Measurements from ENCODE around the gene SDHC. TPM values are rescaled to one million over a fixed set of nuclear protein-coding genes. Genes with fewer than 3 reads are reported as not detected.

The SDHC gene
- total RNA-seq, 4 donors from 2014 or later, result 27.9 to 144 (median 48.4) TPM

- Histone ChIP-seq H3K27me3 (no peaks in the 10 kb centered on the region), H3K36me3 (peaks cover 0 to 9% (median 0%) of the 10 kb centered on the region in 3 donors), H3K9me3 (no peaks in the 10 kb centered on the region), H3K4me1 (peaks cover 0 to 22% (median 13%) of the 10 kb centered on the region in 4 donors), H3K27ac (no peak overlapping the region), H3K4me3 (no peak overlapping the region)
- DNase-seq (ENCODE audit: low spot score in 2 of 2), result no peak
- WGBS, 2 donors, result 70 to 80% methylated on average over 4 of the region's 4 CpGs
- no peak for TF ChIP-seq CTCF (IDR thresholded peaks at IDR 0.05)
- no peak for TF ChIP-seq POLR2A (IDR thresholded peaks at IDR 0.05)
- no peak for TF ChIP-seq EP300 (IDR thresholded peaks at IDR 0.05)
These were observed 13.7 kb upstream of the SDHC start for GRCh38 chr1:161300478-161300877.

- 11 to 15% methylated on average over 17 of the region's 17 CpGs for WGBS, 2 donors
- peak overlapping the region; percentile 26 to 98 (median 82) for H3K27ac ChIP-seq
- TF ChIP-seq POLR2A (IDR thresholded peaks at IDR 0.05) (no peak), CTCF (IDR thresholded peaks at IDR 0.05) (no peak), EP300 (IDR thresholded peaks at IDR 0.05) (no peak)
These were observed 9.0 kb upstream of the SDHC start for GRCh38 chr1:161304927-161305866.

GRCh38 chr1:161305867-161306519, 8.2 kb upstream of the SDHC start:
- H3K4me3 ChIP-seq, result peak overlapping the region; percentile 37 to 77 (median 68)
- H3K9me3 ChIP-seq, result no peaks in the 10 kb centered on the region
- 4 to 9% methylated on average over 27 to 30 of the region's 31 CpGs for WGBS, 2 donors
- peak in 4 of 5 experiments; percentile 14 to 17 (median 16) for TF ChIP-seq CTCF (IDR thresholded peaks at IDR 0.05)
- peak in 1 of 2 donors; percentile 52 for TF ChIP-seq POLR2A (IDR thresholded peaks at IDR 0.05)
- TF ChIP-seq EP300 (IDR thresholded peaks at IDR 0.05), result peak in 1 of 2 donors; percentile 64
- no peaks in the 10 kb centered on the region for H3K27me3 ChIP-seq
- peaks cover 0 to 53% (median 23%) of the 10 kb centered on the region in 4 donors for H3K4me1 ChIP-seq
- peak; percentile 38 to 63 for DNase-seq (ENCODE audit: low spot score in 2 of 2)
- H3K27ac ChIP-seq, result peak overlapping the region; percentile 26 to 98 (median 82)
- H3K36me3 ChIP-seq, result peaks cover 0 to 8% (median 0%) of the 10 kb centered on the region in 3 donors

More at GRCh38 chr1:161304927-161305866, 9.0 kb upstream of the SDHC start:
- Histone ChIP-seq H3K4me3 (peak overlapping the region; percentile 37 to 77 (median 68)), H3K9me3 (no peaks in the 10 kb centered on the region), H3K4me1 (peaks cover 0 to 45% (median 23%) of the 10 kb centered on the region in 4 donors), H3K36me3 (peaks cover 0 to 11% (median 0%) of the 10 kb centered on the region in 3 donors), H3K27me3 (no peaks in the 10 kb centered on the region)
- no peak for DNase-seq (ENCODE audit: low spot score in 2 of 2)

GRCh38 chr1:161307230-161307768, 6.9 kb upstream of the SDHC start:
- WGBS, 2 donors, result 29 to 45% methylated on average over 7 of the region's 7 CpGs
- peaks cover 0 to 60% (median 23%) of the 10 kb centered on the region in 4 donors for H3K4me1 ChIP-seq

More at GRCh38 chr1:161307230-161307768, 6.9 kb upstream of the SDHC start:
- DNase-seq (ENCODE audit: low spot score in 2 of 2), result no peak
- TF ChIP-seq CTCF (IDR thresholded peaks at IDR 0.05), result no peak
- no peak for TF ChIP-seq POLR2A (IDR thresholded peaks at IDR 0.05)
- no peak for TF ChIP-seq EP300 (IDR thresholded peaks at IDR 0.05)
- H3K27ac ChIP-seq, result peak overlapping the region; percentile 62 to 98 (median 82)
- no peaks in the 10 kb centered on the region for H3K27me3 ChIP-seq
- H3K36me3 ChIP-seq, result peaks cover 0 to 8% (median 0%) of the 10 kb centered on the region in 3 donors
- no peaks in the 10 kb centered on the region for H3K9me3 ChIP-seq
- H3K4me3 ChIP-seq, result peak overlapping the region; percentile 10 to 70 (median 26)

Data from tibial nerve (tissue), 4 donors.